ENCODE data around the gene CHST11. TPM values are rescaled to one million over a fixed set of nuclear protein-coding genes. Genes with fewer than 3 reads are reported as not detected.

Gene CHST11
- total and polyA plus RNA-seq, 10 of the 15 experiments (the other 5 are each of a cell fraction or from before 2014, with no cell fraction given): 1.9 to 38.1 (median 17.2) TPM

DNA sequence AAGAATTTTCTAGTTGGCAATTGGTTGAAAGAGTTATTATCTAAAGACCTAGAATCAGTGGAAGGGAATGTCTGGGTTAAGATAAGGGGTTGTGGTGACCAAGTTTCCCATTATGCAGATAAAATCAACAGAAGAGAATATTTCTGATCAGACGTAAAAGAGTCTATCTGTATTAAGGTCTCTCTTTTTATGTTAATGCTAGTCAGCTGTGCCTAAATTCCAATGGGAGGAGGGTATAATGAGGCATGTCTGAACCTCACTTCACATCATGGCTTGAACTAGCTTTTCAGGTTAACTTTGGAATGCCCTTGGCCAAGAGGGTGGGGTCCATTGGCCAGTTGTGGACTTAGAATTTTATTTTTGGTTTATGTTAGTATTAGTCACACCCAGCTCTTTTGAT is 34.3 kb upstream of the CHST11 start:
- intact Hi-C loops (cut with micrococcal nuclease; ENCODE audit: unreplicated experiment): no loop called here
- ChIA-PET POLR2A (no interaction called here), RAD21 (ENCODE audit: unreplicated experiment) (no interaction called here), CTCF (interaction anchor here (2.0 kb wide), 1 partner anchor 41 kb away, joined by 6 read pairs; no protein-coding TSS in a partner anchor), SMC1A (ENCODE audit: uncharacterized antibody, unreplicated experiment) (interaction anchor here (0.6 to 1.1 kb wide), 2 partner anchors 11 to 14 kb away, joined by 3 to 8 read pairs; no protein-coding TSS in a partner anchor)
- ATAC-seq (no peak), FAIRE-seq (no peak), DNase-seq (ENCODE audit: low read depth, low spot score) (no peak)
- Histone ChIP-seq H3K27ac (ENCODE audit: control insufficient read depth, insufficient read depth) (no peak overlapping the region), H3K9ac (ENCODE audit: control insufficient read depth, insufficient read depth, low read length) (no peak overlapping the region), H3K27me3 (replicated peaks in 1 of 2; ENCODE audit: control insufficient read depth in 2 of 2, insufficient read depth in 2 of 2, low read length in 1 of 2) (no peaks in the 10 kb centered on the region), H3K4me2 (ENCODE audit: control insufficient read depth, insufficient read depth) (no peak overlapping the region), H3K4me1 (ENCODE audit: control insufficient read depth, insufficient read depth, low read length) (no peaks in the 10 kb centered on the region; the same call in 1 of the 2 replicates), H3K9me3 (replicated peaks; ENCODE audit: control insufficient read depth, insufficient read depth, low read length) (peaks cover 2% of the 10 kb centered on the region; the same call in 2 of the 3 replicates), H2AFZ (ENCODE audit: control insufficient read depth, low read depth, low read length) (no peak overlapping the region), H3K79me2 (ENCODE audit: control insufficient read depth, insufficient read depth, low read length) (no peaks in the 10 kb centered on the region), H3K36me3 (ENCODE audit: control insufficient read depth in 2 of 2, insufficient read depth in 2 of 2, low read length in 1 of 2) (no peaks in the 10 kb centered on the region), H4K20me1 (ENCODE audit: control insufficient read depth, insufficient read depth) (no peaks in the 10 kb centered on the region), H3K4me3 (no peak overlapping the region)
- in situ Hi-C loops (cut with MboI): no loop called here
- TF ChIP-seq SMARCA5 (IDR thresholded peaks at IDR 0.05): no peak
- TF ChIP-seq NR2C1 (IDR thresholded peaks at IDR 0.05): no peak
- TF ChIP-seq CEBPZ (IDR thresholded peaks at IDR 0.05; ENCODE audit: low read depth, low read length): no peak
- TF ChIP-seq, protein P1, sequence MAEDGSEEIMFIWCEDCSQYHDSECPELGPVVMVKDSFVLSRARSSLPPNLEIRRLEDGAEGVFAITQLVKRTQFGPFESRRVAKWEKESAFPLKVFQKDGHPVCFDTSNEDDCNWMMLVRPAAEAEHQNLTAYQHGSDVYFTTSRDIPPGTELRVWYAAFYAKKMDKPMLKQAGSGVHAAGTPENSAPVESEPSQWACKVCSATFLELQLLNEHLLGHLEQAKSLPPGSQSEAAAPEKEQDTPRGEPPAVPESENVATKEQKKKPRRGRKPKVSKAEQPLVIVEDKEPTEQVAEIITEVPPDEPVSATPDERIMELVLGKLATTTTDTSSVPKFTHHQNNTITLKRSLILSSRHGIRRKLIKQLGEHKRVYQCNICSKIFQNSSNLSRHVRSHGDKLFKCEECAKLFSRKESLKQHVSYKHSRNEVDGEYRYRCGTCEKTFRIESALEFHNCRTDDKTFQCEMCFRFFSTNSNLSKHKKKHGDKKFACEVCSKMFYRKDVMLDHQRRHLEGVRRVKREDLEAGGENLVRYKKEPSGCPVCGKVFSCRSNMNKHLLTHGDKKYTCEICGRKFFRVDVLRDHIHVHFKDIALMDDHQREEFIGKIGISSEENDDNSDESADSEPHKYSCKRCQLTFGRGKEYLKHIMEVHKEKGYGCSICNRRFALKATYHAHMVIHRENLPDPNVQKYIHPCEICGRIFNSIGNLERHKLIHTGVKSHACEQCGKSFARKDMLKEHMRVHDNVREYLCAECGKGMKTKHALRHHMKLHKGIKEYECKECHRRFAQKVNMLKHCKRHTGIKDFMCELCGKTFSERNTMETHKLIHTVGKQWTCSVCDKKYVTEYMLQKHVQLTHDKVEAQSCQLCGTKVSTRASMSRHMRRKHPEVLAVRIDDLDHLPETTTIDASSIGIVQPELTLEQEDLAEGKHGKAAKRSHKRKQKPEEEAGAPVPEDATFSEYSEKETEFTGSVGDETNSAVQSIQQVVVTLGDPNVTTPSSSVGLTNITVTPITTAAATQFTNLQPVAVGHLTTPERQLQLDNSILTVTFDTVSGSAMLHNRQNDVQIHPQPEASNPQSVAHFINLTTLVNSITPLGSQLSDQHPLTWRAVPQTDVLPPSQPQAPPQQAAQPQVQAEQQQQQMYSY (CRISPR knock-in tag; IDR thresholded peaks at IDR 0.05): no peak
- TF ChIP-seq YBX1 (IDR thresholded peaks at IDR 0.05): no peak
- no peak for TF ChIP-seq CREB1 (IDR thresholded peaks at IDR 0.05; ENCODE audit: low read depth)
- TF ChIP-seq KAT2A (conservative IDR thresholded peaks at IDR 0.05; ENCODE audit: control insufficient read depth, low read depth, low read length): no peak
- TF ChIP-seq NFIC (IDR thresholded peaks at IDR 0.05; ENCODE audit: low read depth, low read length): no peak
- no peak for TF ChIP-seq BACH1 (IDR thresholded peaks at IDR 0.05; ENCODE audit: borderline replicate concordance)
- TF ChIP-seq ZNF274 (IDR thresholded peaks at IDR 0.05; ENCODE audit: insufficient read depth, insufficient read length): no peak
- WGBS (ENCODE audit: insufficient coverage, insufficient replicate concordance, low lambda C conversion rate, missing lambda C conversion rate): 100% methylated on average over 1 of the region's 1 CpG
- no TSS peak for BruUV-seq (replicated peaks)
